ENCODE data around the gene COX14.
"Not testable (repeated sequence)": the region's sequence is repeated elsewhere in the genome, so short reads cannot be mapped to it uniquely, and the experiment has no call there.

COX14 gene

GRCh38 chr12:50132505-50133135 lies 20.6 kb downstream of the COX14 start:
- no peak overlapping the region for H3K27ac ChIP-seq (ENCODE audit: low read depth, low read length)
- H3K4me1 ChIP-seq (ENCODE audit: control insufficient read depth, insufficient read depth, low read length), result no peaks in the 10 kb centered on the region
- no peaks in the 10 kb centered on the region for H3K9me3 ChIP-seq (ENCODE audit: control insufficient read depth, insufficient read depth, low read length)
- H3K27me3 ChIP-seq (ENCODE audit: control insufficient read depth, insufficient read depth, low read length), result no peaks in the 10 kb centered on the region
- no peak overlapping the region for H3K4me3 ChIP-seq (ENCODE audit: low read depth, low read length)
- H3K36me3 ChIP-seq (ENCODE audit: control insufficient read depth, insufficient read depth, low read length), result peaks cover 81% of the 10 kb centered on the region
- no peak overlapping the region for H3K9ac ChIP-seq (ENCODE audit: low read depth, low read length)

DNA sequence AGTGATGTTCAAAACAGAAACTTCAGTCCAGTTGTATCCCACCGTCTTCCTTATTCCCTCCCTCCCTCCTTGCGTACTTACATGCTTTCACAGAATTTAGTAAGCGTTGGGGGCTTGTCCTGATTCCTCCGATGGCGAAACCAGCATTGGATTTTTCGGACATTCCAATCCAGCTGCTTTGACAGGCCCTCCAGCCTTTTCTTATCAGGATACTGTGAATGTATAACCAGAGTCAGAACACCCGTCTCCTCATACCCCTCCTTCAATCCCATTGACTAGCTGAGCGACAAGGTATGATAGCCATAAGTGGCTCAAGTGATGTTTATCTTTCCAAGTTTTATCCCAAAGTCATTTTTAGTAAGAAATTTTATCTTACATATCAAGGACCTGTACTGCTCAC lies 31.0 kb downstream of the COX14 start:
- Histone ChIP-seq H3K4me1 (ENCODE audit: control insufficient read depth, insufficient read depth, low read length) (no peaks in the 10 kb centered on the region), H3K36me3 (ENCODE audit: control insufficient read depth, insufficient read depth, low read length) (peaks cover 54% of the 10 kb centered on the region), H3K9ac (ENCODE audit: low read depth, low read length) (no peak overlapping the region), H3K9me3 (ENCODE audit: control insufficient read depth, insufficient read depth, low read length) (no peaks in the 10 kb centered on the region), H3K27ac (ENCODE audit: low read depth, low read length) (no peak overlapping the region), H3K4me3 (ENCODE audit: low read depth, low read length) (no peak overlapping the region), H3K27me3 (ENCODE audit: control insufficient read depth, insufficient read depth, low read length) (no peaks in the 10 kb centered on the region)

DNA sequence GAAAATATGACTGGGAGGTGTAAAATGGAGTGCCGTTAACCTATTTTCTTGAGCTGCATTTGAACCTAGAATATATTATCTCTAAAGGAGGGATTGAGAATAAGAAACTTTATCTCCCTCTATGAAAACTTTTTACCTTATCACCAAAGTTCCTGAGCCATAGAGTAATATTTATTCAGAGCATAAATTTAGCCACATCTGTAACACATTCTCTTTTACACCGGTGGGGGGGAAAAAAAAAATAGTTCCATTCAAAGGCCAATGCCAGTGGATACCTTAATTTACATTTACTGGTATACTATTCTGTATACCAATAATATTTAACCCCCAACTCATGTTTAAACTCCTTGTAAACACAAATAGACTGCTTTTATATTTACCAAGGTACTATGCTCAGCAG lies 33.4 kb downstream of the COX14 start:
- H3K4me3 ChIP-seq (ENCODE audit: low read depth, low read length), result no peak overlapping the region
- H3K36me3 ChIP-seq (ENCODE audit: control insufficient read depth, insufficient read depth, low read length), result peaks cover 31% of the 10 kb centered on the region
- H3K9ac ChIP-seq (ENCODE audit: low read depth, low read length), result no peak overlapping the region
- H3K9me3 ChIP-seq (ENCODE audit: control insufficient read depth, insufficient read depth, low read length), result no peaks in the 10 kb centered on the region
- no peaks in the 10 kb centered on the region for H3K27me3 ChIP-seq (ENCODE audit: control insufficient read depth, insufficient read depth, low read length)
- no peak overlapping the region for H3K27ac ChIP-seq (ENCODE audit: low read depth, low read length)
- H3K4me1 ChIP-seq (ENCODE audit: control insufficient read depth, insufficient read depth, low read length), result no peaks in the 10 kb centered on the region

DNA sequence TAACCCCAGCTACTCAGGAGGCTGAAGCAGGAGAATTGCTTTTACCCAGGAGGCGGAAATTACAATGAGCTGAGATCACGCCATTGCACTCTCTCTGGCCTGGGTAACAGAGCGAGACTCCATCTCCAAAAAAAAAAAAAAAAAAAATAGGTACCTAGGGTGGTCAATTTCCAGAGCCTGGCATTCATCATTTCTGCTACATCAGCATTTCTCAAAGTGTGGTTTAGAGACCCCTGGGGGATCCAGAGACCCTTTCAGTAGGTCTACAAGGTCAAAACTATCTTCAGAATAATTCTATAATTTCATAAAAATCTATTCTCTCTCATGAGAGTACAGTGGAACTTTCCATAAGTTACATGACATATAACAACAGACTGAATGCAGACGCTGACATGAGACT lies 35.2 kb downstream of the COX14 start:
- H3K27me3 ChIP-seq (ENCODE audit: control insufficient read depth, insufficient read depth, low read length), result no peaks in the 10 kb centered on the region
- H3K4me1 ChIP-seq (ENCODE audit: control insufficient read depth, insufficient read depth, low read length), result no peaks in the 10 kb centered on the region
- H3K27ac ChIP-seq (ENCODE audit: low read depth, low read length), result no peak overlapping the region
- peaks cover 15% of the 10 kb centered on the region for H3K36me3 ChIP-seq (ENCODE audit: control insufficient read depth, insufficient read depth, low read length)
- no peak overlapping the region for H3K9ac ChIP-seq (ENCODE audit: low read depth, low read length)
- no peak overlapping the region for H3K4me3 ChIP-seq (ENCODE audit: low read depth, low read length)
- H3K9me3 ChIP-seq (ENCODE audit: control insufficient read depth, insufficient read depth, low read length), result no peaks in the 10 kb centered on the region

GRCh38 chr12:50148011-50148410 lies 36.0 kb downstream of the COX14 start:
- H3K9ac ChIP-seq (ENCODE audit: low read depth, low read length); H3K4me1 ChIP-seq (ENCODE audit: control insufficient read depth, insufficient read depth, low read length); H3K27me3 ChIP-seq (ENCODE audit: control insufficient read depth, insufficient read depth, low read length); H3K4me3 ChIP-seq (ENCODE audit: low read depth, low read length); H3K36me3 ChIP-seq (ENCODE audit: control insufficient read depth, insufficient read depth, low read length); H3K9me3 ChIP-seq (ENCODE audit: control insufficient read depth, insufficient read depth, low read length); H3K27ac ChIP-seq (ENCODE audit: low read depth, low read length): not testable (repeated sequence)

- Histone ChIP-seq H3K9ac (ENCODE audit: low read depth, low read length) (no peak overlapping the region), H3K4me3 (ENCODE audit: low read depth, low read length) (no peak overlapping the region), H3K9me3 (ENCODE audit: control insufficient read depth, insufficient read depth, low read length) (no peaks in the 10 kb centered on the region), H3K4me1 (ENCODE audit: control insufficient read depth, insufficient read depth, low read length) (no peaks in the 10 kb centered on the region), H3K36me3 (ENCODE audit: control insufficient read depth, insufficient read depth, low read length) (no peaks in the 10 kb centered on the region), H3K27ac (ENCODE audit: low read depth, low read length) (no peak overlapping the region), H3K27me3 (ENCODE audit: control insufficient read depth, insufficient read depth, low read length) (no peaks in the 10 kb centered on the region)
These were observed 37.3 kb downstream of the COX14 start for GRCh38 chr12:50149311-50149710.

- H3K4me3 ChIP-seq (ENCODE audit: low read depth, low read length), result no peak overlapping the region
- no peaks in the 10 kb centered on the region for H3K36me3 ChIP-seq (ENCODE audit: control insufficient read depth, insufficient read depth, low read length)
- H3K27me3 ChIP-seq (ENCODE audit: control insufficient read depth, insufficient read depth, low read length), result no peaks in the 10 kb centered on the region
- no peaks in the 10 kb centered on the region for H3K9me3 ChIP-seq (ENCODE audit: control insufficient read depth, insufficient read depth, low read length)
- no peak overlapping the region for H3K27ac ChIP-seq (ENCODE audit: low read depth, low read length)
- H3K9ac ChIP-seq (ENCODE audit: low read depth, low read length), result no peak overlapping the region
- H3K4me1 ChIP-seq (ENCODE audit: control insufficient read depth, insufficient read depth, low read length), result no peaks in the 10 kb centered on the region
These were observed 39.1 kb downstream of the COX14 start for GRCh38 chr12:50151047-50151687.

DNA sequence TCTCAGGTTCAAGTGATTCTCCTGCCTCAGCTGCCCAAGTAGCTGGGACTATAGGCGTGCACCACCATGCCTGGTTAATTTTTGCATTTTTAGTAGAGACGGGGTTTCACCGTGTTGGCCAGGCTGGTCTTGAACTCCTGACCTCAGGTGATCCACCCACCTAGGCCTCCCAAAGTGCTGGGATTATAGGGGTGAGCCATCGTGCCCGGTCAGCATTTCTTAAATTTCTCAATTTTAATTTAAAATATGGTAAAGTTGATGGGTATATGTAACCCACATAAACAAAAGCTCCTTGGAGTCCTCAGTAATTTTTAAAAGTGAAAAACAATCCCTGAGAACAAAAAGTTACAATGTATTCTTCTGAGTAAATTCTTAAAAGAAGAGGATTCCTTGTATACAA lies 42.9 kb downstream of the COX14 start:
- H3K9me3 ChIP-seq (ENCODE audit: control insufficient read depth, insufficient read depth, low read length); H3K27me3 ChIP-seq (ENCODE audit: control insufficient read depth, insufficient read depth, low read length); H3K4me3 ChIP-seq (ENCODE audit: low read depth, low read length); H3K36me3 ChIP-seq (ENCODE audit: control insufficient read depth, insufficient read depth, low read length); H3K9ac ChIP-seq (ENCODE audit: low read depth, low read length); H3K27ac ChIP-seq (ENCODE audit: low read depth, low read length); H3K4me1 ChIP-seq (ENCODE audit: control insufficient read depth, insufficient read depth, low read length): not testable (repeated sequence)

DNA sequence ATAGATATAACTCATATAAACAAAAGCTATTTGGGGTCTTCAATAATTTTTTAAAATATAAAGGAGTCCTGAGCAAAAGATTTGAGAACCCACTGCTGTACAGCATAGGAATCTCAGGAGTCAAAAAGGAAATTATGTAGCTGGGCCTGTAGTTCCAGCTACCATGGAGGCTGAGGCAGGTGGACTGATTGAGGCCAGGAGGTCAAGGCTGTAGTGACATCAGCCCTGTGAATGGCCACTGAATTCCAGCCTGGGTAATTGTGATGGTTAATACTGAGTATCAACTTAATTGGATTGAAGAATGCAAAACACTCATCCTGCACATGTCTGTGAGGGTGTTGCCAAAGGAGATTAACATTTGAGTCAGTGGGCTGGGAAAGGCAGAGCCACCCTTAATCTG lies 44.6 kb downstream of the COX14 start:
- Histone ChIP-seq H3K36me3 (ENCODE audit: control insufficient read depth, insufficient read depth, low read length) (no peaks in the 10 kb centered on the region), H3K9me3 (ENCODE audit: control insufficient read depth, insufficient read depth, low read length) (no peaks in the 10 kb centered on the region), H3K9ac (ENCODE audit: low read depth, low read length) (no peak overlapping the region), H3K4me1 (ENCODE audit: control insufficient read depth, insufficient read depth, low read length) (no peaks in the 10 kb centered on the region), H3K27me3 (ENCODE audit: control insufficient read depth, insufficient read depth, low read length) (no peaks in the 10 kb centered on the region), H3K27ac (ENCODE audit: low read depth, low read length) (no peak overlapping the region), H3K4me3 (ENCODE audit: low read depth, low read length) (no peak overlapping the region)

- no peak overlapping the region for H3K9ac ChIP-seq (ENCODE audit: low read depth, low read length)
- no peak overlapping the region for H3K27ac ChIP-seq (ENCODE audit: low read depth, low read length)
- H3K4me1 ChIP-seq (ENCODE audit: control insufficient read depth, insufficient read depth, low read length), result no peaks in the 10 kb centered on the region
- no peaks in the 10 kb centered on the region for H3K36me3 ChIP-seq (ENCODE audit: control insufficient read depth, insufficient read depth, low read length)
- H3K4me3 ChIP-seq (ENCODE audit: low read depth, low read length), result no peak overlapping the region
- H3K27me3 ChIP-seq (ENCODE audit: control insufficient read depth, insufficient read depth, low read length), result no peaks in the 10 kb centered on the region
- H3K9me3 ChIP-seq (ENCODE audit: control insufficient read depth, insufficient read depth, low read length), result no peaks in the 10 kb centered on the region
These were observed 45.2 kb downstream of the COX14 start for GRCh38 chr12:50157259-50157658.

DNA sequence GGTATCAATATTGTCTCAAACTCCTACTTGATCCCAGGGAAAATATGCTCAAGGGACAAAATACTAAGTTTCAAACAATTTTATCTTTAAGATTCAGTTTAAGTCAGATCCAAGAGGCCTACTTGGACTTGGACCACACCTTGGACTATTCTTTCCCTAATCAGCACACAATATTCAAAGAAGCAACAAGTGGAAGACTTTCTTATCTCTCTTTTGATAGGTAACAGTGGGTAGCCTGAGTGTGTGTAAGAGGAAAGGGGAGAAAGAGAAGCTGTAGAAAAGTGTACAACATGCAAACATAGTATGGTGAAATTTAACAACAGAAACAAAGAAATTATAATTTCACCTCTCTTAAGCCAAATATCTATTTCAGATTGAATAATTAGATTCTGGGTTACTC lies 48.6 kb downstream of the COX14 start:
- Histone ChIP-seq H3K27ac (ENCODE audit: low read depth, low read length) (no peak overlapping the region), H3K27me3 (ENCODE audit: control insufficient read depth, insufficient read depth, low read length) (no peaks in the 10 kb centered on the region), H3K4me1 (ENCODE audit: control insufficient read depth, insufficient read depth, low read length) (peaks cover under 1% of the 10 kb centered on the region; the same call in 1 of the 2 replicates), H3K4me3 (ENCODE audit: low read depth, low read length) (no peak overlapping the region), H3K9ac (ENCODE audit: low read depth, low read length) (no peak overlapping the region), H3K9me3 (ENCODE audit: control insufficient read depth, insufficient read depth, low read length) (no peaks in the 10 kb centered on the region), H3K36me3 (ENCODE audit: control insufficient read depth, insufficient read depth, low read length) (no peaks in the 10 kb centered on the region)

All from HUES48 (cell line).